ENCODE measurements around the gene LRRC73. TPM values are rescaled to one million over a fixed set of nuclear protein-coding genes. Genes with fewer than 3 reads are reported as not detected.
"Not testable (repeated sequence)": the region's sequence is repeated elsewhere in the genome, so short reads cannot be mapped to it uniquely, and the experiment has no call there.

The LRRC73 gene
- total RNA-seq, 1 donor from 2014 or later: 0.55 TPM

DNA sequence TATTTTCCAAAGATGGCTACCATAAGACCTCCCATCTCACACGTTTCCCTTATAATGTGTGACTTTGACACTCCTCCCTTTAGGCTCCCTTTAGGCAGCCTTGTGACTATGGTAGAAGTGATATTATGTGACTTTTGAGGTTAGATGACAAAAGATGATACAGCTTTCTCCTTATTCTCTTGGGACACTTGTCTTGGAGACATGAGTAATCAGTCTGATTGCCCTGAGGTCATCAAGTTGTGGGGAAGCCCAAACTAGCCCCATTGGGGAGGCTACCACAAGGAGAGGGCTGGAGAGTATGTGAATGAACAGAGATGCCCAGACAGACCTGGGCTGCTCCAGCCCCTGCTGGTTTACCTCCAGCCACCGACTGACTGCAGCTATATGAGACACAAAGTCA, 44.2 kb downstream of the LRRC73 start:
- no peak overlapping the region for H3K27ac ChIP-seq
- intact Hi-C loops (cut with DNase I): no loop called here
- no peaks in the 10 kb centered on the region for H3K9me3 ChIP-seq
- peaks cover 26% of the 10 kb centered on the region for H3K27me3 ChIP-seq
- no peaks in the 10 kb centered on the region for H3K4me1 ChIP-seq
- DNase-seq (no peak), ATAC-seq (no peak)
- H3K36me3 ChIP-seq: no peaks in the 10 kb centered on the region
- TF ChIP-seq, protein P1, sequence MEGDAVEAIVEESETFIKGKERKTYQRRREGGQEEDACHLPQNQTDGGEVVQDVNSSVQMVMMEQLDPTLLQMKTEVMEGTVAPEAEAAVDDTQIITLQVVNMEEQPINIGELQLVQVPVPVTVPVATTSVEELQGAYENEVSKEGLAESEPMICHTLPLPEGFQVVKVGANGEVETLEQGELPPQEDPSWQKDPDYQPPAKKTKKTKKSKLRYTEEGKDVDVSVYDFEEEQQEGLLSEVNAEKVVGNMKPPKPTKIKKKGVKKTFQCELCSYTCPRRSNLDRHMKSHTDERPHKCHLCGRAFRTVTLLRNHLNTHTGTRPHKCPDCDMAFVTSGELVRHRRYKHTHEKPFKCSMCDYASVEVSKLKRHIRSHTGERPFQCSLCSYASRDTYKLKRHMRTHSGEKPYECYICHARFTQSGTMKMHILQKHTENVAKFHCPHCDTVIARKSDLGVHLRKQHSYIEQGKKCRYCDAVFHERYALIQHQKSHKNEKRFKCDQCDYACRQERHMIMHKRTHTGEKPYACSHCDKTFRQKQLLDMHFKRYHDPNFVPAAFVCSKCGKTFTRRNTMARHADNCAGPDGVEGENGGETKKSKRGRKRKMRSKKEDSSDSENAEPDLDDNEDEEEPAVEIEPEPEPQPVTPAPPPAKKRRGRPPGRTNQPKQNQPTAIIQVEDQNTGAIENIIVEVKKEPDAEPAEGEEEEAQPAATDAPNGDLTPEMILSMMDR (IDR thresholded peaks at IDR 0.05): no peak
- H3K4me3 ChIP-seq: no peak overlapping the region

DNA sequence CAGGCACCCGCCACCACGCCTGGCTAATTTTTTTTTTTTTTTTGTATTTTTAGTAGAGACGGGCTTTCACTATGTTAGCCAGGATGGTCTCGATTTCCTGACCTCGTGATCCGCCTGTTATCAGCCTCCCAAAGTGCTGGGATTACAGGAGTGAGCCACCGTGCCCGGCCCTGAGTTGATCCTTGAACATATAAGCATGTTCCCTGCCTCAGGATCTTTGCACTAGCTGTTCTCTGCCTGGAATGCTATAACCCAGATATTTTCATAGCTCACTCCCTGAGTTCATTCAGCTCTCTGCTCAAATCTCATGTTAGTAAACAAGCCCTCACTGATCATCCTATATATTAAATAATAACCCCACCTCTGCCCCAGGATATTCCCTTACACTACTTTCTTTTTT, 45.8 kb downstream of the LRRC73 start:
- ATAC-seq (no peak), DNase-seq (no peak)
- intact Hi-C loops (cut with DNase I): no loop called here
- H3K36me3 ChIP-seq: no peaks in the 10 kb centered on the region
- TF ChIP-seq, protein P1 (IDR thresholded peaks at IDR 0.05): no peak
- H3K4me3 ChIP-seq: no peak overlapping the region
- H3K4me1 ChIP-seq: no peaks in the 10 kb centered on the region
- no peak overlapping the region for H3K27ac ChIP-seq
- H3K27me3 ChIP-seq: peaks cover 24% of the 10 kb centered on the region
- H3K9me3 ChIP-seq: no peaks in the 10 kb centered on the region

DNA sequence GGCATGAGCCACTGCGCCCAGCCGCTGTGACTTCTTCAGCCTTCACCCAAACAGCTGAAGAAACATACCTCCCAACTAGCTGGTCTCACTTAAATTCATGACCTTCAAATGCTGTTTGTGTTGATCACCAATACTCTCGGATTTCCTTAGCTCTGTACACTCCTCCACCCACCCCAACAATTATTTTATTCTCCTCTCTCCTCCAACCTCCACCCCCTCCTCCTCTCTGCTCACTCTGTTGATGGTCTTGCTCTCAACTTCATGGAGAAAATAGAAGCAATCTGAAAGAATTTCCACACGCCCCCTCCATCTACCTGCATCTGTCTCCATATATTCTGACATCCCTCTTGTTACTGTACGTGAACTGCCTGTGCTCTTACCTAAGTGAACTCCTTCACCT, 48.2 kb downstream of the LRRC73 start:
- ATAC-seq (no peak), DNase-seq (no peak)
- no peak overlapping the region for H3K4me3 ChIP-seq
- no peaks in the 10 kb centered on the region for H3K4me1 ChIP-seq
- no peaks in the 10 kb centered on the region for H3K9me3 ChIP-seq
- no peaks in the 10 kb centered on the region for H3K36me3 ChIP-seq
- H3K27me3 ChIP-seq: peaks cover 33% of the 10 kb centered on the region
- TF ChIP-seq, protein P1 (IDR thresholded peaks at IDR 0.05): no peak
- no peak overlapping the region for H3K27ac ChIP-seq
- intact Hi-C loops (cut with DNase I): no loop called here

DNA sequence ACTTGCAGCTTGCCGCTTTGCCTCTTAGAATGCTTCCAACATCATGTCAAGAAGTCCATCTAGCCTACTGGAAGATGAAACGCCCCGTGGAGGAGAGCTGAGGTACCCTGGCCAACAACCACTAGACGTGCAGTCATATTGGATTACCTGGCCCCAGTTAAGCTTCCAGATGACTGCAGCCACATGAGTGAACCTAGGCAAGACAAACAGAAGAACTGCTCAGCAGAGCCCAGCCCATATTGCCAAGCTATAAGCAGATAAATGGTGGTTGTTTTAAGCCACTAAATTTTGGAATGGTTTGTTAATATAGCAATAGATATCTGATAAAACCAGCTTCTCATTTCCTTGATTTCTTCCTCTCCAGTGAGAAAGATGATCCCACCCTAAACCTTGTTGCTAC, 50.1 kb downstream of the LRRC73 start:
- Histone ChIP-seq H3K27me3 (peaks cover 35% of the 10 kb centered on the region), H3K4me1 (peaks cover 4% of the 10 kb centered on the region), H3K27ac (no peak overlapping the region), H3K4me3 (no peak overlapping the region), H3K36me3 (no peaks in the 10 kb centered on the region), H3K9me3 (no peaks in the 10 kb centered on the region)
- TF ChIP-seq, protein P1 (IDR thresholded peaks at IDR 0.05): no peak
- intact Hi-C loops (cut with DNase I): no loop called here
- DNase-seq (no peak), ATAC-seq (no peak)

DNA sequence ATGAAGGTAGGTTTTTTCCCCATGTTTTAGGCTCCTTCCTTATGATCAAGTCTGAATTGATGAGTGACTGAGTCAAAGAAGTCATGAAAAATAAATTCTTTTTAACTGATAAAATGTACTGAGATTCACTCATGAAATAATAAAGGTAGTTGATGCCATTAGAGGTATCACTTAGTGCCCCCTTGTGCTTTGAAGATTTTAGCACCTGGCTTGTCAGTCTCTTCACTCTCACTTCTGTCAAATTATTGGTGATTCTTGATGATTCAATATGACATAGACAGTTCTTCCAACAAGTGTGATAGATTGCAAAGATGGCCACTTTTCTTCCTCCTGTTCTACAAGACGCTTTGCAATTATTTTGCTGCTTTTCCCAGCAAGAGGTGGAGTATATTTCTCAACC, 50.6 kb downstream of the LRRC73 start:
- H3K4me1 ChIP-seq: peaks cover 4% of the 10 kb centered on the region
- no peak overlapping the region for H3K4me3 ChIP-seq
- no peak overlapping the region for H3K27ac ChIP-seq
- no peak for ATAC-seq
- intact Hi-C loops (cut with DNase I): loop anchor here (10.0 kb wide), 1 partner anchor 45 kb away; no protein-coding TSS in a partner anchor
- no peaks in the 10 kb centered on the region for H3K36me3 ChIP-seq
- H3K9me3 ChIP-seq: no peaks in the 10 kb centered on the region
- TF ChIP-seq, protein P1 (IDR thresholded peaks at IDR 0.05): no peak
- DNase-seq: no peak
- peaks cover 35% of the 10 kb centered on the region for H3K27me3 ChIP-seq

DNA sequence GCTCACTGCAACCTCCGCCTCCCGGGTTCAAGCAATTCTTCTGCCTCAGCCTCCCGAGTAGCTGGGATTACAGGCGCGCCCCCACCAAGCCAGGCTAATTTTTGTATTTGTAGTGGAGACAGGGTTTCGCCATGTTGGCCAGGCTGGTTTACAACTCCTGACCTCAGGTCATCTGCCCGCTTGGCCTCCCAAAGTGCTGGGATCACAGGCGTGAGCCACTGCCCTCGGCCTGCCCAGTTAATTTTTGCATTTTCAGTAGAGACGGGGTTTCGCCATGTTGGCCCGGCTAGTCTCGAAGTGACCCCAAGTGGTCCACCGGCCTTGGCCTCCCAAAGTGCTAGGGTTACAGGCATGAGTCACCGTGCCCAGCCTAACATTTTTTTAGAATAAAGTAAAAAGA, 52.0 kb downstream of the LRRC73 start:
- not testable (repeated sequence) for H3K4me3 ChIP-seq, DNase-seq, H3K9me3 ChIP-seq, H3K36me3 ChIP-seq, H3K4me1 ChIP-seq, H3K27ac ChIP-seq, ATAC-seq
- intact Hi-C loops (cut with DNase I): loop anchor here (10.0 kb wide), 1 partner anchor 47 kb away; no protein-coding TSS in a partner anchor
- H3K27me3 ChIP-seq: peaks cover 29% of the 10 kb centered on the region
